Eye (tissue), 1 donor: ENCODE measurements around the gene CARMIL1.
A peak's percentile ranks its signal among the peaks of the same experiment; 100 is the strongest.

ENCODE experiments used
- DNase-seq: peaks from one replicate; pipeline ENCODE4 v3.0.0-alpha.2; 2015

CARMIL1 gene

GRCh38 chr6:25484900-25485299 lies 205.7 kb downstream of the CARMIL1 start:
- DNase-seq = no peak

DNA sequence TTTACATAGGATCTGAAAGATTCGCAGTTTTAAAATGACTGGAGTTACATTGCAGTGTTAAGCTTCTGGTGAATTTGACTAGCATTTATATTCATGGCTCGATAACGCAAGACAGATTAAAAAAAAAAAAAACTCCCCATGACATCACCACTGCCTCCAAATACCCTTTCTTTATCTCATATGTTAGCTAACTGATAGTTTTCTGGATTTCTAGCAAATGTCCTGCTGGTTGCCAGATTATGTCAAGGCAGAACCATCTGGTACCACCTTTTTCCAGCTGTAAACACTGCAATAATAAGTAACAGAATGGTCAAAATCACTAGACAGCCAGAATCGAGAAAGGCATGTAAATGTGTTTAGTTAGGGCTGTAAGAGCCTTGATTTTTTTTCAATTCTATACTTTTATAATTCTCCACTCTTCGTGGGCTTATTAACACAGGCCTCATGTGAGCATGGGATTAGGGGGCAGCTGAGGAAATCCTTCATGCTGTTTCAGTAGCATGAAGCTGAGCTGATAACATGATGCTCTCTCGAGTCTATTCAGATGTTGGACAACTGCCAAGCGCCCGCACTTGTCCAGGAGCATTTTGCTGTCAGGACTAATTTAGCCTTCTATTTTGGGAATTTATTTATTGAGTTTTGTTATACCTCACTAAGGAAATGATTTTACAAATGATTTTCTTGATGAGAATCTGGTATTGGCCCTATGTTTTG lies 206.8 kb downstream of the CARMIL1 start:
- peak; percentile 67 for DNase-seq

GRCh38 chr6:25486550-25486949 lies 207.4 kb downstream of the CARMIL1 start:
- no peak for DNase-seq

GRCh38 chr6:25487012-25487411 lies 207.8 kb downstream of the CARMIL1 start:
- DNase-seq = no peak

DNA sequence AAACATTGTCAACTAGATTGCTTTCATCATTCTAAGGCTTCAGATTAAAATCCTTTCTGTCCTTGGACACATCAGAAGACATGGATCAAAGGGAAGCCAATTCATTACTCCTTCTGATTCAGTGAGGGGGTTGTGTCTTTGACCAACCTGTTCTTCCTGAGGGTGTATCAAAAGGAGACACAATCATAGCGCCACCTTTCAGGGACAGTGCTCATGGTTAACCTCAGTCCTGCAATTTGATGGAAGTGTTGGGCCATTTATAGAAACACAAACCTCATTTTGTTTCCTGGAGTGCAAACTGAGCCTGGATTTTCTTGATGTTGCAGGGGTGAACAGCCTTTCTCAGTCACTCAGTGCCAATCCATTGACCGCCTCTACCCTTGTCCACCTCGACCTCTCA lies 209.0 kb downstream of the CARMIL1 start:
- no peak for DNase-seq

DNA sequence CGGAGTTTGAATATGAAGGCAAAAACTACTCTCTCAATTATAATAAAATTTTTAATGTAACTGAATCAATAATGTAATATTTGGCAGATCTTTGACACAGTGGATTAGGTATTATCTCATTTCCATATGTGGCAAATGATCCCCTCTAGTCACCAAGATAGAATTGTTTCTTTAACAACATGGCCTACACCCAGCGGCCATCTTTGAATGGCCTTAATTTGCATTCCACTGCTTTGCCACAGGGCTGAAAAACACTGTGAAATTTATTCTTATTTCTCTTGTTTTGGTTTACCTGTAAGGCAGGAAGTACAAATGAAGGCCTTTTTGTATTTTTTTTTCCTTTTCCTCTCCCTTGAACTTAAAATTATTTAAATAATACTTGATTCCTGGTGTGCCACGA lies 210.2 kb downstream of the CARMIL1 start:
- no peak for DNase-seq

GRCh38 chr6:25490018-25490801 lies 211.0 kb downstream of the CARMIL1 start:
- peak; percentile 88 for DNase-seq

- DNase-seq = no peak
These were observed 213.8 kb downstream of the CARMIL1 start for GRCh38 chr6:25492951-25493350.

- no peak for DNase-seq
These were observed 215.3 kb downstream of the CARMIL1 start for GRCh38 chr6:25494469-25494868.

DNA sequence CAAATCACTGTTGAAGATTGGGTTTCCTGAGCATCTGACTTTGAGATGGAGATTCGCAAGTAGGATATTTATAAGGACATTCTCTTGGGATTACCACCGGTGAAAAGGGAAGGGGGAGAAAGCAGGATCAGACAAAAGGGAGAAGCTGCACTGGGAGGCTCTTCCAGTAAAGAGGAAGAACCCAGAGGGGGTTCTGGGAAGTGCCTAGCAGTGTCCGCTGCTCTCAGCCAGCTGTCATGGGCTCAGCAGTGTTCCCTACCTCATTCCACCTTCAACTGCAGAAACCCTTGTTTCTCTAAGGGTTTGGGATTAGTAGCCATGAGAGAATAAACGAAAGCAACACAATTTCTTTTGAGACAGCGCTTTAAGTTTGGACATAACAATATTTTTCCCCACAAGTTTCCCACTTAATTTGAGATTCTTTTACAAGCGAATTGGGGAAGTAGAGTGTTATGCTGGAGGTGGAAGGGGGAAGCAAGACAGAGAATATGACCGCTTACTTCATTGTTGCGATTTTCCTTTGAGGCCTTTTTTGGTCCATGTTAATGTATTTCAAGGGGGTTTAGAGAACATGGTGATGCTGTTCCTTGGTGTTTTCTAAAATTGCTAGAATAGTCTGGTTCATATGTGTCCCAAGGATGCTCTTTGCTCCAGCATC lies 218.3 kb downstream of the CARMIL1 start:
- DNase-seq = no peak

DNA sequence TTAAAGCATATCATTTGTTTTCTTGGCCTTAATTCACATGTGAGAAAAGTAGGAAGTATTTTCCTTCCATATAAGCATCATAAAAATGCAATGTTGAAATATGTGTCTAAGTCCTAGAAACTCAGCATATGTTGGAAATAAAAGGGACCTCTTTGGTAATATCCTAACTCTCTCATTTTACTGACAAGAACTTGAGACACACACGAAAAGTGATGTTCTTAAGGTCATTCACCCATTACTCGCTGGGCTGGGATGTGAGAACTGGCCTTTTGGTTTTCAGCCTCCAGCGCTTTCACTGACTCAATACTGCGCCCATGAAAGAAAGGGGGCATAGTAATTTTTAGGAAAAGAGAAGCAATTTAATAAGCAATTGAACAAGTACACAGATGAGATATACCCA lies 219.3 kb downstream of the CARMIL1 start:
- no peak for DNase-seq

- no peak for DNase-seq
These were observed 220.6 kb downstream of the CARMIL1 start for GRCh38 chr6:25499615-25500235.

- no peak for DNase-seq
These were observed 224.5 kb downstream of the CARMIL1 start for GRCh38 chr6:25503686-25504085.

DNA sequence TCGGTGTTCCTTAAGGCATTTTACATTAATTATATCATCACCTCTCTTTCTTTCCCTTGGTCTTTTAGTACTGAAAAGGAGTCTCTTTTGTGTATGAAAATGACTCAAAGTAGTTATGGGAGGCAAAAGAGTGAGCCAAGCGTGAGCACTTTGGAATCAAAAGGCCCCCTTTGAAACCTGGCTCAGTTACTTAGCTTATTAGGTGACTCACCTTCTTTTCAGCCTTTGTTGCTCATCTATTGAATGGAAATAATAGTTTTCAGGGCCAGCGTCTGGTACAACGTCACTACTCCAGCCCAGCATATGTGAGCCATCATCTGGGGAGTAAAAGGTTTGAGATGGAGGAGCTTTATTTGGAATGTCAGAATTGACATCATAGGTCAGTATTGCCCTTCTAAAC lies 225.5 kb downstream of the CARMIL1 start:
- DNase-seq = no peak

GRCh38 chr6:25506020-25506419 lies 226.8 kb downstream of the CARMIL1 start:
- no peak for DNase-seq

DNA sequence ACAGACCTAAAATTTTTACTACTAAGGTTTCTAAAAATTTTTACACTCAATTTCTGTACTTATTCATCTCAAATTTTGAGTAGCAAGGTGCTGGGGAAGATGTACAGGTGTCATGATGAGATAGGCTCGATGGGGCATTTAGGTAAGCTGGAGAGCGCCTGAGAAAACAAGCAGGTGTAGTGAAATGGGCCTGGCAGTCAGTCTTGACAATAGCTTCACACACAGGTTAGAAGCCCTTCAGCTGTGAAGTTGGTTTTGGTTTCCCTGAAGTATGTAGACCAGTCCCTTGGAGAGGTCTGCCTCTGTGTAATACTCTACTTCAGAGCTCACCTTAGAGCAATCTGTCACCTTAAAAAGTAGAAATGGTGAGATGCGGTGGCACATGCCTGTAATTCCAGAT lies 228.9 kb downstream of the CARMIL1 start:
- DNase-seq = no peak

DNA sequence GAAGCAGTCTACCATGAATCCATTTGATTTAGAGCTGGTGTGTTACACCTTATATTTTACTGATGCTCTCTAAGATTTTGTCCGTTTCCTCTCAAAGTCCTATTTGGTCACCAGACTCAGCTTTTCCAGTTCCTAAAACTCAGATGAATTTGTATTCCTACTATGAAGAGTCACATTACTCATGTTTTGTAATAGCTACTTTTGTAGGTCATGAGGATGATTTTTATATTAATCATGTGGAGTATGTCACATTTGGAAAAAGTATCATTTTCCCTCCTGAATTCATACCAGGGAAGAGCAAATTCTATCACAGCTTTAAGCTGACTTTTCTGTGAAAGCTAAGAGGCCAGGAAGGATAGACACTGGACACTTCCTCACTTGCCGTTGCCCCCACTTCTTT lies 232.2 kb downstream of the CARMIL1 start:
- no peak for DNase-seq

DNA sequence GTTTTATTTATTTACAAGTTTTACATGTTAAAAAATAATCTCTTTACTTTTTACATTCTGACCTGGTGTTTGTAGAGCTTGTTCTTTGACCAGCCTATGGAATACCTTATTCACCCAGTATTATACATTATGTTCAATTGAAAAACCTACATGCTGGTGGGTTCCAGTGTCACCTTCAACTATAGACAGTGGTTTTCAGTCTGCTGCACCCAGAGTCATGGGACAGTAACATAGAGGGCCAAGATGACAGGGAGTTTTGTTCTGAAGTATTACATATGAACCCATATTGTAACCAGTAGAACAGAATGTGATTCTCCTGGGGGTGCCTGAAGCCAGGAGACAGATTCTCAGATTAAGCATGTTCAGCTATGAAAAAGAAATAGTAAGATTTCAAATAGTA lies 233.4 kb downstream of the CARMIL1 start:
- no peak for DNase-seq

- DNase-seq = no peak
These were observed 240.7 kb downstream of the CARMIL1 start for GRCh38 chr6:25519856-25520255.

DNA sequence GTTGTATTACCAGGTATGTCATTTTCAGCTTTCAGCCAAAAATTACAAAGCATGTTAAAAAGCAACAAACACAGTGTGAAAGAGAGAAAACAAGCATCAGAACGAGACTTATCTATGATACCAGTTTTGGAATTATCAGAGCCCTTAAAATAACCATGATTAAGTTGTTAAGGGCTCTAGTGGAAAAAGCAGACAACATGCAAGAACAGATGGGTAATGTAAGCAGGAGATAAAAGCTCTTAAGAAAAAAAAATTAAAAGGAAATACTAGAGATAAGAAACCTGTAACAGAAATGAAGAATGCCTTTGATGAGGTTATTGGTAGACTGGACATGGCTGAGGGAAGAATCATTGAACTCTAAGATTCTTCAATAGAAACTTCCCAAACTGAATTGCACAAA lies 245.4 kb downstream of the CARMIL1 start:
- DNase-seq = no peak

DNA sequence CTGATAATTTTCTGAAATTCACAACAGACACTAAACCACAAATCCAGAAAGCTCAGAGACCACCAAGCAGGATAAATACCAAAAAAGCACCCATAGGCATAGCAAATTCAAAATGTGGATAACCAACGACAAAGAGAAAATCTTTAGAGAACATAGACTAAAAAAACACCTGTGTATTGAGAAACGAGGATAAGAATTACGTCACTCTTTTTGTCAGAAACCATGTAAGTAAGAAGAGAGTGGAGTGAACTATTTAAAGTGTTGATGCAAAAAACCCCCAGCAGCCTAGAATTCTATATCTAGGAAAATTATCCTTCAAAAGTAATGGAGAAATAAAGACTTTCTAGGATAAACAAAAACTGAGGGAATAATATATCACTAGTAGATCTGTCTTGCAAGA lies 245.9 kb downstream of the CARMIL1 start:
- no peak for DNase-seq

DNA sequence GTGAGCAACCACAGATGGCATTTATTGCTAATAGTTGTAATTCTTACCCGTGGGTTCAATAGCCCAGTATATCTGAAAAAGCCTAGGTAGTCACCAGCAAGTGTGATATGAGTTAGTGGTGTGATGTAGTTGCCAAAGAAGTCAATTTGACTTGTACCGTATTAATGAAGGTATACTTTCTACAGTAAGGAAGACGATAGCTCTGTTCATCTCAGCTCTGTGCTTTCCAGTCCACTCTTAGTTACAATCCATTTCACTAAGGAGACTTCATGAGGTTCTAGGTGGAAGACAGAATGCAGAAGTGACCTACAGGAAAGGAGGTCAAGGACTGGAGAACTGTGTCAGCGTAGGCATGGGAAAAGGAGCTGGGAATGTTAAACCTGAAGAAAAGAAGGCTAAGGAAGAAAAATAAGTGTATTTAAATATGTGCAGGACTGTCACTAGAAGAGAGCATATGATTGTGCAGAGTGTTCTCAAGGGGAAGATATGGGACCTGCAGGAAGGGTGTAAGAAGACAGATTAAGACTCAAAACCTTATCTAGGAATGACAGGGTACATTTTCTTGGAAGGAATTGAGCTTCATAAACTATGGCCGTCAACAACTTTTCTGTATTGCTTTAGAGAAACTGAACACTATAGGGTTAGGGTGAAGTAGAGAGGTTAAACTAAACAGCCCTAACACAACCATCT lies 255.9 kb downstream of the CARMIL1 start:
- DNase-seq = no peak
